Activated naive CD4-positive, alpha-beta T cell treated with anti-CD3 and anti-CD28 coated beads, Interleukin-2, amount 10 ng/mL, durations not matched to agents 7 days and 5 days (primary cell): ENCODE measurements around the gene RNF39.

ENCODE experiments used
- CTCF ChIA-PET: fragments of 350-600 bp; sonication (Branson Sonifier 250); formaldehyde crosslinking; loops from one replicate; lab custom pipeline; 2021; ENCODE audit warnings: antibody characterized with exemption; lab: Charles Lee
- DNase-seq: peaks from one replicate; pipeline ENCODE4 v3.0.0-alpha.2; 2020
- H3K27ac Mint-ChIP-seq: one replicate; pipeline ENCODE4 v1.8.0; 2021; ENCODE audit warnings: mild to moderate bottlenecking, moderate library complexity, mixed read lengths
- H3K27me3 Mint-ChIP-seq: one replicate; pipeline ENCODE4 v1.8.0; 2021; ENCODE audit warnings: mild to moderate bottlenecking, mixed read lengths
- H3K36me3 Mint-ChIP-seq: one replicate; pipeline ENCODE4 v1.8.0; 2021; ENCODE audit warnings: mixed read lengths
- H3K4me1 Mint-ChIP-seq: one replicate; pipeline ENCODE4 v1.8.0; 2021; ENCODE audit warnings: mixed read lengths
- H3K4me3 Mint-ChIP-seq: one replicate; pipeline ENCODE4 v1.8.0; 2021; ENCODE audit warnings: mild to moderate bottlenecking, moderate library complexity, mixed read lengths
- H3K9me3 Mint-ChIP-seq: one replicate; pipeline ENCODE4 v1.8.0; 2021; ENCODE audit warnings: mixed read lengths

Gene RNF39

DNA sequence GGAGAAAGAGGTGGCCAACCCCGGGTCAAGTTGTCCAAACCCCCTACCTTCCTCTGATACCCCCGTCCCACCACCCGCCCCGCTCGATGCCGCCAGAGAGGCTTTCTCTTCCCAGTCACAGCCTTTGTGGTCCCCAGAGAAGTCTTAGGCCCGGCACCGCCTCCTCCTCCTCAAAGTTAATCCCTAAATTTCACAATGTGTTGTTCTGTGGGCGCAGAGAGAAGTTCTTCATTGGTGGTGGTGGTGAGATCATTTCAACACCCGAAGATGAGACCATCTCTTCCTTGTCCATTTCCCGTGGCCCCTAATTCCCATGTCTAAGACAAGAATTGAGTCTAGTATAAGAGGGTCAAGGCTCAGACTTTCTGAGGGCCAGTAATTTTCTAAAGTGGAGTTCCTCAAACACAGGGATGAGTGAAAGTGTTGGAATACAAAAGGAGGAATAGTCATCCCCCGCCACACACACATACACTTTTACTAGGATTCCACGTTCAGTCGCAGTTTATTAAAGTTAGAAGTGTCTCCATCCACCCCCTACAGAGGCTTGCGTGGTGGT, 26.9 kb upstream of the RNF39 start:
- no peak overlapping the region for H3K27ac Mint-ChIP-seq
- H3K27me3 Mint-ChIP-seq = peaks cover 90% of the 10 kb centered on the region
- H3K4me1 Mint-ChIP-seq = peaks cover 52% of the 10 kb centered on the region
- H3K4me3 Mint-ChIP-seq = peak overlapping the region; percentile 75
- no peaks in the 10 kb centered on the region for H3K9me3 Mint-ChIP-seq
- CTCF ChIA-PET = interaction anchor here (0.7 to 7.9 kb wide), 24 partner anchors 8 to 249 kb away, joined by 3 to 180 read pairs (median 4); partner anchors contain the start of genes POLR1H, PPP1R11, RNF39 and TRIM31
- DNase-seq = peak; percentile 24
- no peaks in the 10 kb centered on the region for H3K36me3 Mint-ChIP-seq

DNA sequence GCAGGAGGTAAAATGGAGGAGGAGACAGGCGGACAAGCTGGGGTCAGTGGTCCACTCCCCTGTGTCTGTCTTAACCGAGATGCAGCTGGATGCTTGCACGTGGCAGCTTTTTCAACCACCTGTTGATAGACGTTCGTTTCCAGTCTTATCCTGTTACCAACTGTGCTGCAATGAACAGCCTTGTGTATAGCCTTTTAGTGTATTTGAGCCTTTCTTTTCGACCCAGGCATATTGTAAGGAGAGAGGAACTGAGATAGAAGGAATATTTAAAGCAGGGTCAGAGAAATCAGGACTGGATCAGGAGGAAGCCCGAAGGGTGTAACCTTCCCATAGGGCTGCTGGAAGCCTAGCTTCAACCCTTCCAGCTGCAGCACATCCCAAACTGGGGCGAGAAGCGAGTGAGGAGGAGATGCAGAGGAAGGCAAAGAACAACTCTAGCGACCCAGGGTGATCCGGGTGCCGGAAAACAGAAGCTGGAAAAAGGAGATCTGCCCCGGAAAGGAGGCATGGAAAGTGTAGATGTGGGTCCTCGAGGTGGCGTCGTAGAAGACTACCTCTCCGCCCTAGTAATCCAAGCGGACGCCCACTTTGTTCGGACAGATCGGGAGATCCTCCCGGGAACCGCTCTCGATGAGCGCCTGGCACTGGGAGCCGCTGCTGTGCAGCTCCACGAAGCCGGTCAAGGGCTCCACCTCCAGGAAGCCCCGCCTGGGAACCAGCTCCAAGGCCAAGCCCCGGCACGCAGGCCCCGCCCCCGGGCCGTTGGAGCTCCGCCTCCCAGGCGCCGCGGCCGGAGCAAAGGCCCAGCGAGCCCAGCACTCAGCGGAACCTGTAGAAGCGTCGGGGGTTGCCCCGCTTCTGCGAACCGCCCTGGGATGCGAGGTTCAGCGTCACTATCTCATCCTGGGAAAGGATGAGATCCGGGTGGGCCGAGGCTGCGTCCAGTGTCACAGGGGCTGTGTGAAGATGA, 26.2 kb upstream of the RNF39 start:
- Mint-ChIP-seq H3K36me3 (no peaks in the 10 kb centered on the region), H3K27me3 (peaks cover 95% of the 10 kb centered on the region), H3K4me3 (peak overlapping the region; percentile 59), H3K27ac (peak overlapping the region; percentile 28), H3K4me1 (peaks cover 57% of the 10 kb centered on the region), H3K9me3 (no peaks in the 10 kb centered on the region)
- peak; percentile 80 for DNase-seq
- CTCF ChIA-PET = interaction anchor here (0.7 to 7.9 kb wide), 8 partner anchors 11 to 279 kb away, joined by 3 to 180 read pairs (median 4); partner anchors contain the start of genes POLR1H and TRIM31

DNA sequence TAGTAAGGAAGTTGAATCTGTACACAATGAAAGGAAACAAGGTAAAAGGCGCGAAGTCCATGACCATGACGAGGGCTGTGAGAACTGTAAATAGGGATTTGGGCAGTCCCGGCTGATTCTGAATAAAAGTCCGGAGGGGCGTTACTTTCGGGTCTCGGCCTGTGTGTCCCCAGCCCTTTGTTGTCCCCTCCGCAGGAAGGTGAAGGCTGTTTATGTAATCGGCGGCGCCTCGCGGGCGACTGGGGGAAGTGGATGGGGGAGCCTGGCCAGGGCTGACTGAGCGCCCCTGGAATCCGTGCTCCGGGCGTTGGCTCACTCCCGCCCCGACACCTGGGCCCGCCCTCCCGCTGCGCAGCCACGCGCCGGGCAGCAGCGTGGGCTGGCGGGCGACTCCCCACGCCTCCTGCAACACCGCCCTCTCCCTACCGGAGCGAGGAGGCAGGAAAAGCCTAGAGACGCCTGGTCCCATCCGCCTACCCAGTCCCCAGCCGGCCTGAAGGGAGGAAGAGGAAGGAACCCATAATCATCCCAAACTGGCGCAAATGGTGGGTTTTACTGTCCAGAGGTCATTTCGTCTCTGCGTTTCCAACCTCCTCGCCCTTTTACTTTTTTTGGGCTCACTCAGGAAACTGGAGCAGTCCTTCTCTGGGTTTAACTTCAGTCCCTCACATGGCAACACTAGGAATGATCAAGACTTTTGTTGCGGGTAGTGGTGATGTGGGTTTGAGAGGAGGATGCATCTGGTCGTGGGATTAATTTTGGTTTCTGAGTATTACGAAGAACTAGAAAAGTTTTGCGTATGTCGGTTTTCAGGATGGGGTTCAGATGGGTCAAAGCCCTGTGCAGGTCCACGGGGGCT, 25.2 kb upstream of the RNF39 start:
- H3K4me3 Mint-ChIP-seq = peak overlapping the region; percentile 59
- H3K36me3 Mint-ChIP-seq = no peaks in the 10 kb centered on the region
- CTCF ChIA-PET = interaction anchor here (1.2 to 7.9 kb wide), 5 partner anchors 31 to 119 kb away, joined by 4 to 180 read pairs (median 4); partner anchors contain the start of gene POLR1H
- H3K27me3 Mint-ChIP-seq = peaks cover 92% of the 10 kb centered on the region
- no peak overlapping the region for H3K27ac Mint-ChIP-seq
- DNase-seq = peak; percentile 38
- H3K4me1 Mint-ChIP-seq = peaks cover 57% of the 10 kb centered on the region
- no peaks in the 10 kb centered on the region for H3K9me3 Mint-ChIP-seq

DNA sequence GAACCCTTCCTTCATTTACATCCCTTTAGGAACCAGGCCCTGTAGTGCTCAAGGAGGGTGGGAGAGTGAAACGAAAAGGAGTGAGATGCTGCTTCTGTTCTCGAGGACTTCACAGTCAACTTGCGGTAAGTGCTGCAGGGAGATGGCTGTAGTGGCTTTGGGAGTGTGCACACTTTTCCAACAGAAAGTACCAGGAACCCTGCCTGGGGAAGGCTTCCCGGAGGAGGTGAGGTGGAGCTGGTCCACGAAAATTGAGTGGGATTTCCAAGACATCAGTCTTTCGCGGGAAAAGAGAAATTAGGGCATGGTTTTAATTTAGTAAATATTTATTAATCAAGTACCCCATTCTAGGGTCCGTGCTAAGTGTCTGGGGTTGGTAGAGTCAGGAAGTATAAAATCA, 24.6 kb upstream of the RNF39 start:
- peaks cover 57% of the 10 kb centered on the region for H3K4me1 Mint-ChIP-seq
- H3K27me3 Mint-ChIP-seq = peaks cover 94% of the 10 kb centered on the region
- no peaks in the 10 kb centered on the region for H3K9me3 Mint-ChIP-seq
- CTCF ChIA-PET = no interaction called here
- no peaks in the 10 kb centered on the region for H3K36me3 Mint-ChIP-seq
- no peak overlapping the region for H3K4me3 Mint-ChIP-seq
- DNase-seq = no peak
- H3K27ac Mint-ChIP-seq = no peak overlapping the region

DNA sequence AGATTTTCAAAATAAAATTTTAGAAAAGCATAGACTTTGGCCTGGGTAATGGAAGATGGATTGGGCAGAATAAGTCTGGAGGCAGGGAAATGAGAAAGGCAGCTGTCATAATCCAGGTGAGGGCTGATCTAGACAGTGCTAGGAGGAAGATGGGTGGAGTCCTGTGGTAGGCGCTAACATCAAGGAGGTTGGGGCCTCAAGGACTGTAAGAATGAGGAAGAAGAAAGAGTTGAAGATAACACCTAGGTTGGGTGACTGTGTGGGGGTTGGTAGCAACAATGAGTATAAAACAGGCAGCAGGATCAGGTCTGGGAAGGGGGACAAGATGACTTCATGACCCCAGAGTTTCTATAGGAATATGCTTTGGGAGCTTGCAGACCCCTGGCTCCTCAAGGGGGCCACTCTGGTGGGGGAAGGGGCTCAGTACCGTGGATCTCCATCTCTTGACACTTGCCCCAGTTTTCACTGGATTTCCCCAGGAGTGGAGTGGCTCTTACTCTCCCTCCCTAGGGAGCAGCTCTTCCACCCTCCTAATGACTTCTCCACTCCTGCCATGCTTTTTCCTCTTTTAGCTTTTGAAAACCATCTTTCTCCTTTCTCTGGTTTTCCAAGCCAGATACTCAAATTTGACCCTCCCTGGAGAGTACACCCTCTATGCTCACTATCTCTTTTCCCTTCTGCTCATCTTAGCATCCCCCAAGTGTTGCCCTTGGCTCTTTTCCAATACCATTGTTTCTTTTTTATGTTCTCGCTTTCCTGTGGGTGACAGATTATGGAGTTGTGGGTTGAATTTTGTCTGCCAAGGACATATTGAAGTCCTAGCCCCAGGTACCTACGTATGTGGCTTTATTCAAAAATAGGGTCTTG, 22.6 kb upstream of the RNF39 start:
- peaks cover 91% of the 10 kb centered on the region for H3K27me3 Mint-ChIP-seq
- CTCF ChIA-PET = interaction anchor here (1.6 kb wide), 1 partner anchor 11 kb away, joined by 5 read pairs; no protein-coding TSS in a partner anchor

DNA sequence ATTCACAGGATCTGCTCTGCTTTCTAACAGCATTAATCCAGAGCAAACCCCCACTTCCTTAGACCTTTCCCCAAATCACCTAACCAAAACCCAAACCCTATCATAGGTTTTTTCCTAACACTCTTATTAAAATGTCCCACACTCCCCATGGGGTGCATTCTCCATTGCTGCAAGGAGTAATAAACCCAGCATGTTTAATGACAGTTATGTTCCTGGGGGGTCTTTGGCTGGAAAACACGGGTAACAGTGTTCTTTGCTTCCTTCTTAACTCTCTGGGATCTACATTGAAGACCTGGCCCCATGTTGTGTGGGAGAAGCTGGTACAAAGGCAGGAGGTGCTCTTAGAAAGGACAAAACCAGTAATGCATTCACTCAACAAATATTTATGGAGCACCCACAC, 21.3 kb upstream of the RNF39 start:
- peaks cover 94% of the 10 kb centered on the region for H3K27me3 Mint-ChIP-seq
- H3K27ac Mint-ChIP-seq = no peak overlapping the region
- H3K9me3 Mint-ChIP-seq = no peaks in the 10 kb centered on the region
- no peak overlapping the region for H3K4me3 Mint-ChIP-seq
- H3K4me1 Mint-ChIP-seq = peaks cover 39% of the 10 kb centered on the region
- H3K36me3 Mint-ChIP-seq = no peaks in the 10 kb centered on the region
- no peak for DNase-seq
- CTCF ChIA-PET = interaction anchor here (1.4 kb wide), 1 partner anchor 358 kb away, joined by 3 read pairs; no protein-coding TSS in a partner anchor

More for the DNA sequence above, 22.6 kb upstream of the RNF39 start:
- Mint-ChIP-seq H3K4me3 (no peak overlapping the region), H3K36me3 (no peaks in the 10 kb centered on the region), H3K27ac (no peak overlapping the region), H3K4me1 (peaks cover 51% of the 10 kb centered on the region), H3K9me3 (no peaks in the 10 kb centered on the region)
- DNase-seq = peak; percentile 31

DNA sequence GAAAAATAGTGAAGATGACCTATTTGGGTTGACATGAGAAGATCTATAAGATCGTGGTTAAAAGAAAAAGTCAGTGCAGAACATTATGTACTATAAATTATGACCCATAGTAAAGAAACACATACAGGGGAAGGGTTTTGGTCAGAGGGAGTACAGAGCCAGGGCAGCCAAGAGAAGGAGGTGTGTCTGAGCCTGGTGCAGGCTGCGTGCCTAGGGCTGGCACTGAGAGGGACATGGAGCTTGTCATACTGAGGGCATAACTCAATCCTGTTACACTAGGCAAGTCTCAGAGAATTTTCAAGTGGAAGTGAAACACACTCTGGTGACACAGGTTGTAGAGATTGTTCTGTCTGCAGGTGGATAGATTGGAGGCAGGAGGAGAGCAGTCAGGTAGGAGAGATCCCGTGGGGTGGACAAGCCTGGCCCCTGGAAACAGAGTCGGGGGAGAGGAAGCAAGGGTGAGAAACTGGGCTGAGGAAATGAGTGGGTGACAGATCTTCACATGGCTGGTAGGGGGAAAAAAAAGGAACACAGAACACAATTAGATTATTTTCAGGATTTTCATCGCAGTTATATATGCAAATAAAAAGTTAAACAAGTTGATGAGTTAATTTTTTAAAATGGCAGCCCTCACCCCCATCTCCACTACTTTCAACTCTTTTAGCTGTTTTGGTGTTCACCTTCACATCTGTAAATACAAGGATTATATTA, 18.5 kb upstream of the RNF39 start:
- no peaks in the 10 kb centered on the region for H3K36me3 Mint-ChIP-seq
- no peak overlapping the region for H3K4me3 Mint-ChIP-seq
- H3K27ac Mint-ChIP-seq = no peak overlapping the region
- peaks cover 19% of the 10 kb centered on the region for H3K4me1 Mint-ChIP-seq
- CTCF ChIA-PET = interaction anchor here (0.8 to 1.2 kb wide), 2 partner anchors 9 to 39 kb away, joined by 3 to 5 read pairs; no protein-coding TSS in a partner anchor
- no peaks in the 10 kb centered on the region for H3K9me3 Mint-ChIP-seq
- no peak for DNase-seq
- H3K27me3 Mint-ChIP-seq = peaks cover 89% of the 10 kb centered on the region

DNA sequence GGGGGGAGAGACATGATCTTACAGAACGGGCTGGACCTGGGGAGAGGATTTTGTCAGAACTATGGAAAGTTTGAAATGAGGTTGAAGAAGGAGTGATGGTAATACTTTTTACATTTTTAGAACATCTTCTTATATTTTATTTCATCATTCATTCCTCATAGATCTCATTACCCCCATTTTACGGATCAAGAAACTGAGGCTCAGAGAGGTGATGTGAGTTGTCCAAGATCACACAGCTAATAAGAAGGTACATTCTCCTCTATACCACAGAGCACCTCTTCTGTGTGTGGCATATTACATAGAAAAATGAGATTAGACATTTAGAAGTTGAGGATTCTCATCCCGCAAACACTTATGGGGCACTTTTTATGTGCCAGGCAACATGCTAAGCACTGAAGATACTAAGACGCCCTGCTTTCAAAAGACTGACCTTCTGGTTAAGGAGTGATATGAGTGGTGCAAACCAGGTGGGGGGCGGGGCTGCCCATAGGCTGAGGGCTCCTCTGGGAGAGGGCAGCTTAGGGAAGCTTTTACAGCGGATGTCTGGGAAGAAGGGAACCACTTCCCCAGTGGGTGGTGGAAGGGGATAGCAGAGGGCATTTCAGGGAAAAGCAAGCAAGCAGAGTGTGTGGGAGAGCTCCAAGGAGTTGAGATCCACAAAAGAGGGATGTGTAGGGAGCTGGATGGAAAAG, 17.4 kb upstream of the RNF39 start:
- Mint-ChIP-seq H3K4me1 (peaks cover 10% of the 10 kb centered on the region), H3K27ac (no peak overlapping the region), H3K9me3 (no peaks in the 10 kb centered on the region), H3K4me3 (no peak overlapping the region), H3K27me3 (peaks cover 89% of the 10 kb centered on the region), H3K36me3 (no peaks in the 10 kb centered on the region)
- CTCF ChIA-PET = no interaction called here
- no peak for DNase-seq

DNA sequence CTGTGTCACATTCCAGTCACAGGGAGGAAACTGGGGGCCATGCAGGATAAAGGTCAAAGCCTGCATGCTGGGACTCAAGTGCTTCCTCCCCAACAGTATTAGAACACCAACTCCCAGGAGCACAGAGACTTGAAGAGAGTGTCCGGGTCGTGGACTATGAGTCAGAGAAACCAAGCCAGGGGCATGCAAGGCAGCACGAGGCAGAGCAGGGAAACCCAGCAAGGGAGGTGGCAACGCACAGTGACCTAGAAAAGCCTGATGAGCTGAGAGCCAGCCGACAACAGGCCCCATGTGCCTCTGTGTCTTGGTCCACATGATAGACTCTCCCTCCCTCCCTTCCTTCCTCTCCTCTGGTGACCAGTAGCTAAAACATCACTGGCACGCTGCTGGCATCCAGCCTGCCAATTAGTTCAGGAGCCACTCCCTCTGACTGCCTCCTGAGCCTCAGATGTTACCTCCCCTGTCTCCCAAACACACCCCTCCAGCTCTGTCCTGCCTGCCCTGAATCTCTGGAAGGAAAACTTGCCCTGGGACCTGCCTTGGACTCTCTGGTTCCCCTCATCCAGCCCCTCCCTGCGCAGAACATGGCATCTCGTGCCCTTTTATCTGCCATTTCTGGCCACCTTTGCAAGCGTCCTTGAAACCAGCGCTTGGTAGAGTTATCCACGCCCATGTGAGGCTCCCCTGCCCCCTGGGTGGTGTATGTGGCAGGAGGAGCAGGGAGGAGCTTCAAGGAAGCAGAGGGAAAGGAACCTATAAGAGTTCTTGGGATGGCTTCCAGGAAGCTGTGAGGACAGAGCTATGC, 16.2 kb upstream of the RNF39 start:
- Mint-ChIP-seq H3K4me1 (no peaks in the 10 kb centered on the region), H3K27ac (no peak overlapping the region), H3K27me3 (peaks cover 83% of the 10 kb centered on the region), H3K9me3 (no peaks in the 10 kb centered on the region), H3K4me3 (no peak overlapping the region), H3K36me3 (no peaks in the 10 kb centered on the region)
- CTCF ChIA-PET = interaction anchor here (3.1 kb wide), 1 partner anchor 40 kb away, joined by 8 read pairs; no protein-coding TSS in a partner anchor
- no peak for DNase-seq

DNA sequence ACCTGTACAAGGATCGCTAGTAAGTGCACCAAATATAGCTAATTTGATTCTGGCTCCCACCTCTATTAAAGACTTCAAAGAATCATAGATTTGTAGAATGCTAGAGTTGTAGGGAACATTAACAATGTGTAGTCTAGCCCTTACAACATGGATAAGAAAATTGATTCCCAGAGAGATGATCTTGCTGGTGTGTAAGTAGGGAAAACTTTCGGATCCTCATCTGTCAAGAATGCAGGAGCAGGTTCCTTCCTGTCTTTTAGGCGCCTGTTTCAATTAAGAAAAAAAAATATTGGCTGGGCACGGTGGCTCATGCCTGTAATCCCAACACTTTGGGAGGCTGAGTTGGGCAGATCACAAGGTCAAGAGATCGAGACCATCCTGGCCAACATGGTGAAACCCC, 12.3 kb upstream of the RNF39 start:
- no peak overlapping the region for H3K4me3 Mint-ChIP-seq
- no peak for DNase-seq
- H3K4me1 Mint-ChIP-seq = no peaks in the 10 kb centered on the region
- no peak overlapping the region for H3K27ac Mint-ChIP-seq
- no peaks in the 10 kb centered on the region for H3K9me3 Mint-ChIP-seq
- no peaks in the 10 kb centered on the region for H3K36me3 Mint-ChIP-seq
- H3K27me3 Mint-ChIP-seq = peaks cover 57% of the 10 kb centered on the region
- CTCF ChIA-PET = interaction anchor here (0.8 to 1.8 kb wide), 4 partner anchors 10 to 44 kb away, joined by 3 to 5 read pairs (median 4); no protein-coding TSS in a partner anchor

DNA sequence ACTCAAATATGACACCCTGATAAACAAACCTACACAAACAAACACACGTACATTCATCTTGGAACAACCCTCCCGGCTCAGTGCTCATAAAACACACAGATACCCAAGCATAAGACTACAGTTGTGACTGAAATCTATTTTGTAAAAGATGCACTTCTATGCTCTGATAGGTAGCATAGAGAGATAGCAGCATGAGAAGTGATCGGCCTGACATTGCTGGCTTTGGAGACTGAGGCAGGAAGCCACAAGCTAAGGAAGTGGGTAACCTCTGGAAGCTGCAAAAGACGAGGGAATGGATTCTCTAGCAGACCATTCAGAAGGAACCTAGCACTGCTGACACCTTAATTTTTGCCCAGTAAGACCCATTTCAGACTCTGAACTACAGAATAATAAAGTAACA, 1.6 kb upstream of the RNF39 start:
- peaks cover 79% of the 10 kb centered on the region for H3K27me3 Mint-ChIP-seq
- peaks cover 3% of the 10 kb centered on the region for H3K9me3 Mint-ChIP-seq
- DNase-seq = no peak
- CTCF ChIA-PET = interaction anchor here (1.4 to 4.1 kb wide), 5 partner anchors 10 to 54 kb away, joined by 4 to 13 read pairs (median 6); partner anchors contain the start of gene PPP1R11
- H3K4me3 Mint-ChIP-seq = no peak overlapping the region
- peaks cover 2% of the 10 kb centered on the region for H3K36me3 Mint-ChIP-seq
- H3K4me1 Mint-ChIP-seq = peaks cover 38% of the 10 kb centered on the region
- no peak overlapping the region for H3K27ac Mint-ChIP-seq
